Neural cell (in vitro differentiated cells): ENCODE data around the gene CLK4. TPM values are rescaled to one million over a fixed set of nuclear protein-coding genes. Genes with fewer than 3 reads are reported as not detected.

ENCODE experiments used
- H2AFZ ChIP-seq: fragments of 200-600, 300-800 bp; sonication (generic), shearing (Covaris generic); 2 replicates; pipeline ENCODE4 v1.6.0; 2014; ENCODE audit warnings: low read depth, mild to moderate bottlenecking, antibody characterized with exemption, low read length, moderate library complexity
- H3F3A ChIP-seq: fragments of 200-600 bp; shearing (Covaris generic); 2 replicates; pipeline ENCODE4 v1.6.1; 2016; ENCODE audit warnings: mild to moderate bottlenecking, moderate library complexity, mixed read lengths, antibody characterized with exemption, low read length; ENCODE audit not compliant: insufficient read depth, poor library complexity, severe bottlenecking
- H3K27ac ChIP-seq: fragments of 200-600, 300-800 bp; sonication (generic), shearing (Covaris generic); 2 replicates; pipeline ENCODE4 v1.5.1; 2014; ENCODE audit warnings: mild to moderate bottlenecking, low read length, moderate library complexity
- H3K27me3 ChIP-seq: fragments of 300-800, 200-600 bp; sonication (generic), shearing (Covaris generic); 2 replicates; pipeline ENCODE4 v1.6.0; 2014; ENCODE audit warnings: mild to moderate bottlenecking, low read depth, low read length, moderate library complexity; ENCODE audit not compliant: insufficient read depth
- H3K36me3 ChIP-seq: fragments of 300-800, 200-600 bp; sonication (generic), shearing (Covaris generic); 2 replicates; pipeline ENCODE4 v1.5.1; 2014; ENCODE audit warnings: mild to moderate bottlenecking, antibody characterized with exemption, low read length, moderate library complexity; ENCODE audit not compliant: insufficient read depth
- H3K4me2 ChIP-seq: fragments of 300-800, 200-600 bp; sonication (generic), shearing (Covaris generic); 2 replicates; pipeline ENCODE4 v1.6.0; 2014; ENCODE audit warnings: mild to moderate bottlenecking, low read length
- H3K4me3 ChIP-seq: fragments of 300-800, 200-600 bp; sonication (generic), shearing (Covaris generic); 2 replicates; pipeline ENCODE4 v1.5.1; 2014; ENCODE audit warnings: mild to moderate bottlenecking, low read length, moderate library complexity
- H3K79me2 ChIP-seq: fragments of 200-600 bp; shearing (Covaris generic); replicated peaks from 2 replicates; pipeline ENCODE4 v1.6.0; 2014; ENCODE audit warnings: mild to moderate bottlenecking, low read length, moderate library complexity; ENCODE audit not compliant: insufficient read depth
- H3K9ac ChIP-seq: fragments of 300-800, 200-600 bp; sonication (generic), shearing (Covaris generic); 2 replicates; pipeline ENCODE4 v1.6.1; 2016; ENCODE audit warnings: mild to moderate bottlenecking, low read length, mixed read lengths
- H3K9me2 ChIP-seq: fragments of 200-600 bp; shearing (Covaris generic); 2 replicates; pipeline ENCODE4 v1.6.1; 2016; ENCODE audit warnings: mild to moderate bottlenecking, low read length, mixed read lengths; ENCODE audit not compliant: insufficient read depth
- H3K9me3 ChIP-seq: fragments of 200-600, 300-800 bp; sonication (generic), shearing (Covaris generic); 2 replicates; pipeline ENCODE4 v1.6.1; 2016; ENCODE audit warnings: mild to moderate bottlenecking, mixed run types, low read length, moderate library complexity, mixed read lengths
- H4K20me1 ChIP-seq: fragments of 200-600 bp; shearing (Covaris generic); 2 replicates; pipeline ENCODE4 v1.6.1; 2016; ENCODE audit warnings: mild to moderate bottlenecking, mixed run types; ENCODE audit not compliant: insufficient read depth
- EP300 ChIP-seq: fragments of 450-650 bp; conservative IDR thresholded peaks from 2 replicates; pipeline ENCODE4 v1.6.1; 2014; ENCODE audit warnings: antibody characterized with exemption, mild to moderate bottlenecking, moderate library complexity; ENCODE audit not compliant: poor library complexity, severe bottlenecking
- EZH2 ChIP-seq: fragments of 200-600, 300-800 bp; shearing (Covaris generic), sonication (generic); IDR thresholded peaks from 2 replicates; pipeline ENCODE4 v1.6.1; 2014; ENCODE audit warnings: antibody characterized with exemption, low read length, borderline replicate concordance, mild to moderate bottlenecking; ENCODE audit not compliant: insufficient read depth, poor library complexity, severe bottlenecking
- MXI1 ChIP-seq: fragments of 450-650 bp; conservative IDR thresholded peaks from 2 replicates; pipeline ENCODE4 v1.6.1; 2014; ENCODE audit warnings: antibody characterized with exemption, mild to moderate bottlenecking; ENCODE audit not compliant: poor library complexity, severe bottlenecking
- POLR2AphosphoS5 ChIP-seq: IDR thresholded peaks from 2 replicates; pipeline ENCODE4 v1.6.1; 2012
- RAD21 ChIP-seq: fragments of 450-650 bp; conservative IDR thresholded peaks from 2 replicates; pipeline ENCODE4 v1.6.1; 2014; ENCODE audit warnings: antibody characterized with exemption, mild to moderate bottlenecking, moderate library complexity
- SMC3 ChIP-seq: fragments of 450-650 bp; conservative IDR thresholded peaks from 2 replicates; pipeline ENCODE4 v1.6.1; 2014; ENCODE audit warnings: antibody characterized with exemption, mild to moderate bottlenecking, moderate library complexity; ENCODE audit not compliant: poor library complexity
- TAF1 ChIP-seq: IDR thresholded peaks from 2 replicates; pipeline ENCODE4 v1.6.1; 2012; ENCODE audit warnings: low read depth
- polyA plus RNA-seq: library from polyadenylated mRNA; depleted of rRNA; stranded (reverse); fragments of >200 nt; gene quantifications from 2 replicates; pipeline ENCODE4 v1.2.3, GENCODE V29; 2014
- TF ChIP-seq, protein P1 (sequence below): fragments of 450-650 bp; IDR thresholded peaks from 2 replicates; pipeline ENCODE4 v1.5.1; 2014; ENCODE audit warnings: antibody characterized with exemption, mild to moderate bottlenecking, moderate library complexity; ENCODE audit not compliant: poor library complexity, severe bottlenecking
- TF ChIP-seq, protein P2 (sequence below): IDR thresholded peaks from 2 replicates; pipeline ENCODE4 v1.6.1; 2012; ENCODE audit warnings: borderline replicate concordance

CLK4 gene
- polyA plus RNA-seq, 1 donor from 2014 or later: 115 TPM

GRCh38 chr5:178627259-178627598, 379 bp upstream of the CLK4 start:
- Histone ChIP-seq H3K27me3 (no peaks in the 10 kb centered on the region), H3K9me3 (no peaks in the 10 kb centered on the region), H4K20me1 (peaks cover 8% of the 10 kb centered on the region), H3K9me2 (no peaks in the 10 kb centered on the region), H3K79me2 (peaks cover 37% of the 10 kb centered on the region), H3F3A (peaks cover 5% of the 10 kb centered on the region), H3K27ac (peak overlapping the region; percentile 59), H3K9ac (peak overlapping the region; percentile 64), H3K4me2 (no peak overlapping the region), H3K4me3 (peak overlapping the region; percentile 93), H3K36me3 (no peaks in the 10 kb centered on the region), H2AFZ (peak overlapping the region; percentile 100)
- TF ChIP-seq SMC3 (no peak), TAF1 (no peak), MXI1 (no peak), EP300 (no peak)
- TF ChIP-seq, protein P1, sequence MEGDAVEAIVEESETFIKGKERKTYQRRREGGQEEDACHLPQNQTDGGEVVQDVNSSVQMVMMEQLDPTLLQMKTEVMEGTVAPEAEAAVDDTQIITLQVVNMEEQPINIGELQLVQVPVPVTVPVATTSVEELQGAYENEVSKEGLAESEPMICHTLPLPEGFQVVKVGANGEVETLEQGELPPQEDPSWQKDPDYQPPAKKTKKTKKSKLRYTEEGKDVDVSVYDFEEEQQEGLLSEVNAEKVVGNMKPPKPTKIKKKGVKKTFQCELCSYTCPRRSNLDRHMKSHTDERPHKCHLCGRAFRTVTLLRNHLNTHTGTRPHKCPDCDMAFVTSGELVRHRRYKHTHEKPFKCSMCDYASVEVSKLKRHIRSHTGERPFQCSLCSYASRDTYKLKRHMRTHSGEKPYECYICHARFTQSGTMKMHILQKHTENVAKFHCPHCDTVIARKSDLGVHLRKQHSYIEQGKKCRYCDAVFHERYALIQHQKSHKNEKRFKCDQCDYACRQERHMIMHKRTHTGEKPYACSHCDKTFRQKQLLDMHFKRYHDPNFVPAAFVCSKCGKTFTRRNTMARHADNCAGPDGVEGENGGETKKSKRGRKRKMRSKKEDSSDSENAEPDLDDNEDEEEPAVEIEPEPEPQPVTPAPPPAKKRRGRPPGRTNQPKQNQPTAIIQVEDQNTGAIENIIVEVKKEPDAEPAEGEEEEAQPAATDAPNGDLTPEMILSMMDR: no peak

GRCh38 chr5:178625679-178626483, 969 bp downstream of the CLK4 start:
- H3F3A ChIP-seq: peaks cover 5% of the 10 kb centered on the region
- H3K4me2 ChIP-seq: peak overlapping the region; percentile 66
- no peaks in the 10 kb centered on the region for H3K36me3 ChIP-seq
- H3K27ac ChIP-seq: peak overlapping the region; percentile 95
- H3K9ac ChIP-seq: peak overlapping the region; percentile 97
- no peaks in the 10 kb centered on the region for H3K9me2 ChIP-seq
- no peaks in the 10 kb centered on the region for H3K27me3 ChIP-seq
- peak overlapping the region; percentile 93 for H3K4me3 ChIP-seq
- peaks cover 8% of the 10 kb centered on the region for H4K20me1 ChIP-seq
- peak overlapping the region; percentile 41 for H2AFZ ChIP-seq
- H3K79me2 ChIP-seq: peaks cover 50% of the 10 kb centered on the region
- TF ChIP-seq SMC3: no peak
- TF ChIP-seq, protein P1: no peak
- TF ChIP-seq, protein P2, sequence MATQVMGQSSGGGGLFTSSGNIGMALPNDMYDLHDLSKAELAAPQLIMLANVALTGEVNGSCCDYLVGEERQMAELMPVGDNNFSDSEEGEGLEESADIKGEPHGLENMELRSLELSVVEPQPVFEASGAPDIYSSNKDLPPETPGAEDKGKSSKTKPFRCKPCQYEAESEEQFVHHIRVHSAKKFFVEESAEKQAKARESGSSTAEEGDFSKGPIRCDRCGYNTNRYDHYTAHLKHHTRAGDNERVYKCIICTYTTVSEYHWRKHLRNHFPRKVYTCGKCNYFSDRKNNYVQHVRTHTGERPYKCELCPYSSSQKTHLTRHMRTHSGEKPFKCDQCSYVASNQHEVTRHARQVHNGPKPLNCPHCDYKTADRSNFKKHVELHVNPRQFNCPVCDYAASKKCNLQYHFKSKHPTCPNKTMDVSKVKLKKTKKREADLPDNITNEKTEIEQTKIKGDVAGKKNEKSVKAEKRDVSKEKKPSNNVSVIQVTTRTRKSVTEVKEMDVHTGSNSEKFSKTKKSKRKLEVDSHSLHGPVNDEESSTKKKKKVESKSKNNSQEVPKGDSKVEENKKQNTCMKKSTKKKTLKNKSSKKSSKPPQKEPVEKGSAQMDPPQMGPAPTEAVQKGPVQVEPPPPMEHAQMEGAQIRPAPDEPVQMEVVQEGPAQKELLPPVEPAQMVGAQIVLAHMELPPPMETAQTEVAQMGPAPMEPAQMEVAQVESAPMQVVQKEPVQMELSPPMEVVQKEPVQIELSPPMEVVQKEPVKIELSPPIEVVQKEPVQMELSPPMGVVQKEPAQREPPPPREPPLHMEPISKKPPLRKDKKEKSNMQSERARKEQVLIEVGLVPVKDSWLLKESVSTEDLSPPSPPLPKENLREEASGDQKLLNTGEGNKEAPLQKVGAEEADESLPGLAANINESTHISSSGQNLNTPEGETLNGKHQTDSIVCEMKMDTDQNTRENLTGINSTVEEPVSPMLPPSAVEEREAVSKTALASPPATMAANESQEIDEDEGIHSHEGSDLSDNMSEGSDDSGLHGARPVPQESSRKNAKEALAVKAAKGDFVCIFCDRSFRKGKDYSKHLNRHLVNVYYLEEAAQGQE: no peak
- TF ChIP-seq POLR2AphosphoS5: no peak
- no peak for TF ChIP-seq MXI1
- TF ChIP-seq TAF1: no peak
- no peak for TF ChIP-seq RAD21
- no peak for TF ChIP-seq EP300
- TF ChIP-seq EZH2: no peak
- no peaks in the 10 kb centered on the region for H3K9me3 ChIP-seq
